ENCODE data around the gene TAMALIN. TPM values are rescaled to one million over a fixed set of nuclear protein-coding genes. Genes with fewer than 3 reads are reported as not detected.

TAMALIN gene
- total RNA-seq = 6.8 and 20.4 TPM in 2 replicates

GRCh38 chr12:52006726-52007157, at the start of gene TAMALIN:
Gene TAMALIN, plus strand, starts transcription at chr12:52006946. Its CDS starts 74 bp downstream, at chr12:52007020.

GRCh38 chr12:52050758-52051541, 44.2 kb downstream of the TAMALIN start, which contains the start of gene NR4A1:
Gene NR4A1, plus strand, starts transcription at chr12:52051442. Its CDS starts 2,887 bp downstream, at chr12:52054329.

Other genes starting within 250 kb of the TAMALIN start
- not detected in 2 replicates for gene FIGNL2, start 158.2 kb upstream of the TAMALIN start, total RNA-seq
- gene ANKRD33, start 118.8 kb upstream of the TAMALIN start, total RNA-seq = not detected in 2 replicates
- gene ACVRL1, start 99.4 kb upstream of the TAMALIN start, total RNA-seq = 107 and 184 TPM in 2 replicates
- gene ACVR1B, start 55.2 kb upstream of the TAMALIN start, total RNA-seq = 18.2 and 20.7 TPM in 2 replicates
- gene NR4A1, start 44.5 kb downstream of the TAMALIN start, total RNA-seq = 22.0 and 122 TPM in 2 replicates
- gene ATG101, start 63.0 kb downstream of the TAMALIN start, total RNA-seq = 85.6 and 98.5 TPM in 2 replicates
- not detected in 2 replicates for gene SMIM41, start 72.8 kb downstream of the TAMALIN start, total RNA-seq
- gene KRT80, start 185.1 kb downstream of the TAMALIN start, total RNA-seq = under 0.01 TPM in 1 of 2 replicates, not detected in the other
- 85.9 and 90.6 TPM in 2 replicates for gene KRT7, start 226.3 kb downstream of the TAMALIN start, total RNA-seq

Measured in cardiac atrium fibroblast (primary cell).